Measurements from ENCODE around the gene SPACA5. TPM values are rescaled to one million over a fixed set of nuclear protein-coding genes. Genes with fewer than 3 reads are reported as not detected.
"Not testable (repeated sequence)": the region's sequence is repeated elsewhere in the genome, so short reads cannot be mapped to it uniquely, and the experiment has no call there.

The SPACA5 gene
- polyA plus RNA-seq, 1 donor (not counting 4 experiments of a cell fraction or from before 2014, with no cell fraction given), result not detected

DNA sequence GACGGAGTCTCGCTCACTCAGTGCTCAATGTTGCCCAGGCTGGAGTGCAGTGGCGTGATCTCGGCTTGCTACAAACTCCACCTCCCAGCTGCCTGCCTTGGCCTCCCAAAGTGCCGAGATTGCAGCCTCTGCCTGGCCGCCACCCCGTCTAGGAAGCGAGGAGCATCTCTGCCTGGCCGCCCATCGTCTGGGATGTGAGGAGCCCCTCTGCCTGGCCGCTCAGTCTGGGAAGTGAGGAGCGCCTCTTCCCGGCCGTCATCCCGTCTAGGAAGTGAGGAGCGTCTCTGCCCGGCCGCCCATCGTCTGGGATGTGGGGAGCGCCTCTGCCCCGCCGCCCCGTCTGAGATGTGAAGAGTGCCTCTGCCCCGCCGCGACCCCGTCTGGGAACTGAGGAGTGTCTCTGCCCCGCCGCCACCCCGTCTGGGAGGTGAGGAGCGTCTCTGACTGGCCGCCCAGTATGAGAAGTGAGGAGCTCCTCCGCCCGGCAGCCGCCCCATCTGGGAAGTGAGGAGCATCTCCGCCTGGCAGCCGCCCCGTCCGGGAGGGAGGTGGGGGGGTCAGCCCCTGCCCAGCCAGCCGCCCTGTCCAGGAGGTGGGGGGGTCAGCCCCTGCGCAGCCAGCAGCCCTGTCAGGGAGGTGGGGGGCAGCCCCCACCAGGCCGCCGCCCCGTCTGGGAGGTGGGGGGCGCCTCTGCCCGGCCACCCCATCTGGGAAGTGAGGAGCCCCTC is 10.0 kb downstream of the SPACA5 start:
- H3K9me1 ChIP-seq (ENCODE audit: control insufficient read depth, extremely low read depth, insufficient read depth, low read length); H3K9me3 ChIP-seq (ENCODE audit: control insufficient read depth, low read depth, low read length); FAIRE-seq; DNase-seq (ENCODE audit: low read depth, low spot score); H3K36me3 ChIP-seq (ENCODE audit: control insufficient read depth in 2 of 2, extremely low read depth in 1 of 2, insufficient read depth in 2 of 2, low read length in 2 of 2); H3K79me2 ChIP-seq (ENCODE audit: control insufficient read depth, insufficient read depth, low read length); H2AFZ ChIP-seq (ENCODE audit: control insufficient read depth, low read length); H4K20me1 ChIP-seq (ENCODE audit: control insufficient read depth, extremely low read depth, insufficient read depth, low read length); H3K4me1 ChIP-seq (ENCODE audit: control insufficient read depth, extremely low read depth, insufficient read depth, low read length); H3K27ac ChIP-seq (ENCODE audit: control insufficient read depth, insufficient read depth, low read length); H3K9ac ChIP-seq (ENCODE audit: control insufficient read depth, extremely low read depth, insufficient read depth, low read length); dilution Hi-C loops (cut with MboI; ENCODE audit: extremely low pct_ligation_motif_present, low sequenced_read_pairs); H3K4me2 ChIP-seq (ENCODE audit: control insufficient read depth, extremely low read depth, insufficient read depth, low read depth, low read length); H3K27me3 ChIP-seq (ENCODE audit: control insufficient read depth, extremely low read depth, insufficient read depth, low read length); H3K4me3 ChIP-seq (ENCODE audit: control insufficient read depth in 2 of 3, extremely low read depth in 1 of 3, insufficient read depth in 2 of 3, low read depth in 1 of 3, low read length in 3 of 3): not testable (repeated sequence)

DNA sequence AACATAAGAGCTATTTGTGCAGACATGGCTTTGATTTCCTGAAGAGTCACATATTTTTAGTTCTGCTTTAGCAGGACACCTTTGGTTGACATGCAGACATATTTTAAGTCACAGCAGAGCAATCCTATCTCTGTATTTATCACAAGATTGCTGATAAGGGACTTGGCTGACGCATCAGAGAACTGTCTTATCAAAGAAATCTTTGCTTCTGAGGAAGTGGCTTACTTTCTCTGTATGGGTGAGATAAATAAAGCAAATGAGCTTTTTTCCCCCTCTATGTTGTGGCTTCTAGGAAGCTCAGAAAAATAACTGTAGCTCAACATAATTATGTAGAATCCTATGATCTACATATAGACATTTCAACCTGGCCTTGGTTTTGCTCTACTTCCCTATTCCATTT is 13.1 kb downstream of the SPACA5 start:
- DNase-seq (ENCODE audit: low read depth, low spot score); H3K27me3 ChIP-seq (ENCODE audit: control insufficient read depth, extremely low read depth, insufficient read depth, low read length); H3K27ac ChIP-seq (ENCODE audit: control insufficient read depth, insufficient read depth, low read length); dilution Hi-C loops (cut with MboI; ENCODE audit: extremely low pct_ligation_motif_present, low sequenced_read_pairs); H2AFZ ChIP-seq (ENCODE audit: control insufficient read depth, low read length); FAIRE-seq; H3K9me3 ChIP-seq (ENCODE audit: control insufficient read depth, low read depth, low read length); H3K9me1 ChIP-seq (ENCODE audit: control insufficient read depth, extremely low read depth, insufficient read depth, low read length); H3K4me2 ChIP-seq (ENCODE audit: control insufficient read depth, extremely low read depth, insufficient read depth, low read depth, low read length); H3K9ac ChIP-seq (ENCODE audit: control insufficient read depth, extremely low read depth, insufficient read depth, low read length); H3K4me1 ChIP-seq (ENCODE audit: control insufficient read depth, extremely low read depth, insufficient read depth, low read length); H3K4me3 ChIP-seq (ENCODE audit: control insufficient read depth in 2 of 3, extremely low read depth in 1 of 3, insufficient read depth in 2 of 3, low read depth in 1 of 3, low read length in 3 of 3); H3K36me3 ChIP-seq (ENCODE audit: control insufficient read depth in 2 of 2, extremely low read depth in 1 of 2, insufficient read depth in 2 of 2, low read length in 2 of 2); H4K20me1 ChIP-seq (ENCODE audit: control insufficient read depth, extremely low read depth, insufficient read depth, low read length); H3K79me2 ChIP-seq (ENCODE audit: control insufficient read depth, insufficient read depth, low read length): not testable (repeated sequence)

DNA sequence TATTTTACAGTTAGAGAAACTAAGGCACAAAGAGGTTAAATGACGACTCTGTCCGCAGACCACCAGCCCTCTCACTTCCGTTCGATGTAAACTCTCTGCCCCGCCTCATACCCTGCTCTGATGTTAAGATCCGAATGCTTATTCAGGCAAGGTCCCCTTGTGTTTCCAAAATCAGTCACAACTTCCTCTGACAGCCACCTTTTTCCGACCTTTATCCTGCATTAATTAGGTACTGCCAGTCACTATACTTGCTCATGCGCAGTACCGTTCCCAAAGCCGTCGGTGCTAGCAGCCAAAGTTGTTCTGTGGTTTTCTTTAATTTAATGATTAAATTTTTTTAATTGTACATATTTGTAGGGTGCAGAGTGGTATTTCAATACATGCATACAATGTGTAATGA is 13.7 kb downstream of the SPACA5 start:
- H3K79me2 ChIP-seq (ENCODE audit: control insufficient read depth, insufficient read depth, low read length); H3K36me3 ChIP-seq (ENCODE audit: control insufficient read depth in 2 of 2, extremely low read depth in 1 of 2, insufficient read depth in 2 of 2, low read length in 2 of 2); H3K9ac ChIP-seq (ENCODE audit: control insufficient read depth, extremely low read depth, insufficient read depth, low read length); H3K4me3 ChIP-seq (ENCODE audit: control insufficient read depth in 2 of 3, extremely low read depth in 1 of 3, insufficient read depth in 2 of 3, low read depth in 1 of 3, low read length in 3 of 3); H3K27ac ChIP-seq (ENCODE audit: control insufficient read depth, insufficient read depth, low read length); H4K20me1 ChIP-seq (ENCODE audit: control insufficient read depth, extremely low read depth, insufficient read depth, low read length); dilution Hi-C loops (cut with MboI; ENCODE audit: extremely low pct_ligation_motif_present, low sequenced_read_pairs); H3K9me1 ChIP-seq (ENCODE audit: control insufficient read depth, extremely low read depth, insufficient read depth, low read length); H3K27me3 ChIP-seq (ENCODE audit: control insufficient read depth, extremely low read depth, insufficient read depth, low read length); DNase-seq (ENCODE audit: low read depth, low spot score); H3K4me2 ChIP-seq (ENCODE audit: control insufficient read depth, extremely low read depth, insufficient read depth, low read depth, low read length); H3K9me3 ChIP-seq (ENCODE audit: control insufficient read depth, low read depth, low read length); FAIRE-seq; H2AFZ ChIP-seq (ENCODE audit: control insufficient read depth, low read length); H3K4me1 ChIP-seq (ENCODE audit: control insufficient read depth, extremely low read depth, insufficient read depth, low read length): not testable (repeated sequence)

All from keratinocyte (primary cell).